Uterus (tissue), 2 donors: Measurements from ENCODE around the gene DCAF5.

Experiments
- POLR2A ChIP-seq, 2 donors: fragments of 450-650 bp; IDR thresholded peaks; one replicate each; pipeline ENCODE4 v1.6.1; 2016; ENCODE audit warnings: antibody characterized with exemption in 2 of 2, mild to moderate bottlenecking in 1 of 2, moderate library complexity in 1 of 2
- TF ChIP-seq, protein P1 (sequence below), 4 experiments: fragments of 200-600 bp in 2 of 4; fragments of 450-650 bp in 2 of 4; sonication (generic) in 2 of 4; IDR thresholded peaks; one replicate each; pipeline ENCODE4 v1.5.1; 2016 to 2019; ENCODE audit warnings: antibody characterized with exemption in 4 of 4, mild to moderate bottlenecking in 2 of 4, moderate library complexity in 1 of 4

DNA sequence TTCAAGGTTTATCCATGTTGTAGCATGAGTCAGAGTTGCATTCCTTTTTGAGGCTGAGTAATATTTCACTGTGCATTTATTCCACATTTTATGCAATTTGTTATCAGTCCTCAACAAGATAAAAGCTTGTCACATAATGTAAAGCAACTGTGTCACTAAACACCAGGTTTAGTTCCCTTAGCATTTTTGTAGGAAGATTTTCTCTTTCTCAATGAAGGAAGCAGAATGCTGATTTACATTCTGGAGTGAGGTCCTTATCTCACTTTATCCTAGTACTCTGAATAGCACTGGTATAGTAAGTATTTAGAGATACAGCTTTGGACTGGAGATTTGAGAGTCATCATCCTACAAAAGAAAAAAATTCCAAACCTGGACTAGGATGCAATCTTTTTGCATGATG is 28.6 kb upstream of the DCAF5 start:
- TF ChIP-seq, protein P1, sequence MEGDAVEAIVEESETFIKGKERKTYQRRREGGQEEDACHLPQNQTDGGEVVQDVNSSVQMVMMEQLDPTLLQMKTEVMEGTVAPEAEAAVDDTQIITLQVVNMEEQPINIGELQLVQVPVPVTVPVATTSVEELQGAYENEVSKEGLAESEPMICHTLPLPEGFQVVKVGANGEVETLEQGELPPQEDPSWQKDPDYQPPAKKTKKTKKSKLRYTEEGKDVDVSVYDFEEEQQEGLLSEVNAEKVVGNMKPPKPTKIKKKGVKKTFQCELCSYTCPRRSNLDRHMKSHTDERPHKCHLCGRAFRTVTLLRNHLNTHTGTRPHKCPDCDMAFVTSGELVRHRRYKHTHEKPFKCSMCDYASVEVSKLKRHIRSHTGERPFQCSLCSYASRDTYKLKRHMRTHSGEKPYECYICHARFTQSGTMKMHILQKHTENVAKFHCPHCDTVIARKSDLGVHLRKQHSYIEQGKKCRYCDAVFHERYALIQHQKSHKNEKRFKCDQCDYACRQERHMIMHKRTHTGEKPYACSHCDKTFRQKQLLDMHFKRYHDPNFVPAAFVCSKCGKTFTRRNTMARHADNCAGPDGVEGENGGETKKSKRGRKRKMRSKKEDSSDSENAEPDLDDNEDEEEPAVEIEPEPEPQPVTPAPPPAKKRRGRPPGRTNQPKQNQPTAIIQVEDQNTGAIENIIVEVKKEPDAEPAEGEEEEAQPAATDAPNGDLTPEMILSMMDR (IDR thresholded peaks at IDR 0.05), result no peak
- no peak for TF ChIP-seq POLR2A (IDR thresholded peaks at IDR 0.05)
